Adrenal gland (tissue), 12 donors: ENCODE data around the gene ANKRD28. TPM values are rescaled to one million over a fixed set of nuclear protein-coding genes. Genes with fewer than 3 reads are reported as not detected.

ENCODE experiments used
- DNase-seq, 7 donors: peaks; one replicate each; pipeline ENCODE4 v3.0.0-alpha.2; 2019 to 2020
- H3K27ac ChIP-seq, 5 donors: fragments of 200-600 bp; sonication (generic) in 4 of 5; 1 replicate in 3 of 5; 2 replicates in 2 of 5; pipeline versions ENCODE4 v1.5.1 to v1.8.0; 2016 to 2020; ENCODE audit warnings: mild to moderate bottlenecking in 1 of 5
- H3K27me3 ChIP-seq: fragments of 200-600 bp; 2 replicates; pipeline ENCODE4 v1.8.0; 2021
- H3K36me3 ChIP-seq, 2 donors: fragments of 200-600 bp; replicated peaks in 1 of 2; 1 replicate in 1 of 2; 2 replicates in 1 of 2; pipeline versions ENCODE4 v1.5.1 to v1.8.0; 2018 to 2022
- H3K4me1 ChIP-seq, 2 donors: fragments of 200-600 bp; replicated peaks in 1 of 2; 1 replicate in 1 of 2; 2 replicates in 1 of 2; pipeline versions ENCODE4 v1.5.1 to v1.8.0; 2018 to 2021
- H3K4me3 ChIP-seq, 4 donors: fragments of 200-600 bp; sonication (generic) in 3 of 4; one replicate each; pipeline ENCODE4 v1.5.1; 2016 to 2018
- H3K9me3 ChIP-seq, 3 donors: fragments of 200-600 bp; sonication (generic) in 1 of 3; replicated peaks in 1 of 3; 1 replicate in 2 of 3; 2 replicates in 1 of 3; pipeline versions ENCODE4 v1.5.1 to v1.8.0; 2016 to 2021
- POLR2A ChIP-seq, 2 donors: fragments of 450-650 bp; IDR thresholded peaks; one replicate each; pipeline ENCODE4 v1.6.1; 2017; ENCODE audit warnings: antibody characterized with exemption in 2 of 2, mild to moderate bottlenecking in 2 of 2, moderate library complexity in 1 of 2
- WGBS, 4 donors: extraction: QIAGEN DNeasy Blood & Tissue Kit in 2 of 4; methylation state at CpG; one replicate each; pipeline versions ENCODE4 v1.1.5 to v1.1.7; 2013 to 2017; 5-methylcytosine and 5-hydroxymethylcytosine counted together
- intact Hi-C, 2 donors: fragments of 100-400 bp; cut with DNase I; formaldehyde crosslinking; loops; one replicate each; pipeline versions ENCODE4 v1.14.1 to v1.15.0; 2022 to 2023
- polyA plus RNA-seq, 3 donors: library from polyadenylated mRNA; stranded (reverse); fragments of 200-250 nt in 2 of 3; fragments of 350-450 nt in 1 of 3; fragmentation: Illumina TruSeq in 1 of 3; extraction: RNeasy Lipid Tissue Mini Kit (QIAGEN cat#74804) in 1 of 3; gene quantifications; one replicate each; pipeline ENCODE4 v1.2.3, GENCODE V29; 2013 to 2014
- total RNA-seq, 9 donors: library from RNA; depleted of rRNA in 4 of 9; stranded (reverse); fragments of >200 nt in 4 of 9; fragments of 120-200 nt in 1 of 9; fragmentation: NEBNext Ultra II Directional in 1 of 9; extraction: Animal tissue kit (Norgen Biotek cat#: 25700) in 1 of 9; gene quantifications; one replicate each; pipeline versions ENCODE4 v1.1.0 to v1.2.4, GENCODE V29; 2013 to 2023
- TF ChIP-seq, protein P1 (sequence below), 6 experiments: fragments of 450-650 bp in 4 of 6; fragments of 200-600 bp in 2 of 6; sonication (generic) in 1 of 6; IDR thresholded peaks; 1 replicate in 5 of 6; 2 replicates in 1 of 6; pipeline versions ENCODE4 v1.5.1 to v1.8.0; 2016 to 2021; ENCODE audit warnings: antibody characterized with exemption in 6 of 6, mild to moderate bottlenecking in 2 of 6, moderate library complexity in 1 of 6
- donor health status: healthy with polysubstance abuse.
- donor health status: Bipolar disorder and iron deficiency.
- donor health status: DM: yes; HTN: yes; CAD: no.
- donor health status: DM: no; HTN: no; CAD: no.
- donor health status: DM: no; HTN: no; CAD: no.
- donor health status: DM: yes; HTN: yes; CAD: no.

Gene ANKRD28
- total and polyA plus RNA-seq, 12 donors, result 11.0 to 71.7 (median 34.5) TPM

DNA sequence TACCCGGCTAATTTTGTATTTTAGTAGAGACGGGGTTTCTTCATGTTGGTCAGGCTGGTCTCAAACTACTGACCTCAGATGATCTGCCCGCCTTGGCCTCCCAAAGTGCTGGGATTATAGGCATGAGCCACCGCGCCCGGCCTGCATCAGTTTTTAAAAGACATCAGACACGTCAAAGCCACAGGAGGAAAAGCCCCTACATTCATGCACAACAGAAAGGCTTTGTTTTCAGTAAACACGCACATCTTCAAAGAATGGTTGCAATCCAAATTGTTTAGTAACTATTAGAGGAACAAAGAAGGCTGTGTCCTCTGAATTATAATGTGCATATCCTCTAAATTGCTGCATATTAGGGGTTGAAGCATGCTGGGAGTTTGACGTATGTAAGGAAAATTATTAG is 142.9 kb downstream of the ANKRD28 start:
- no peak for DNase-seq
- Histone ChIP-seq H3K36me3 (no peaks in the 10 kb centered on the region), H3K9me3 (no peaks in the 10 kb centered on the region), H3K4me1 (no peaks in the 10 kb centered on the region), H3K27me3 (no peaks in the 10 kb centered on the region), H3K27ac (no peak overlapping the region), H3K4me3 (no peak overlapping the region)
- WGBS, 4 donors, result 91 to 95% (median 94%) methylated on average over 9 of the region's 9 CpGs
- TF ChIP-seq POLR2A (IDR thresholded peaks at IDR 0.05), result no peak
- TF ChIP-seq, protein P1, sequence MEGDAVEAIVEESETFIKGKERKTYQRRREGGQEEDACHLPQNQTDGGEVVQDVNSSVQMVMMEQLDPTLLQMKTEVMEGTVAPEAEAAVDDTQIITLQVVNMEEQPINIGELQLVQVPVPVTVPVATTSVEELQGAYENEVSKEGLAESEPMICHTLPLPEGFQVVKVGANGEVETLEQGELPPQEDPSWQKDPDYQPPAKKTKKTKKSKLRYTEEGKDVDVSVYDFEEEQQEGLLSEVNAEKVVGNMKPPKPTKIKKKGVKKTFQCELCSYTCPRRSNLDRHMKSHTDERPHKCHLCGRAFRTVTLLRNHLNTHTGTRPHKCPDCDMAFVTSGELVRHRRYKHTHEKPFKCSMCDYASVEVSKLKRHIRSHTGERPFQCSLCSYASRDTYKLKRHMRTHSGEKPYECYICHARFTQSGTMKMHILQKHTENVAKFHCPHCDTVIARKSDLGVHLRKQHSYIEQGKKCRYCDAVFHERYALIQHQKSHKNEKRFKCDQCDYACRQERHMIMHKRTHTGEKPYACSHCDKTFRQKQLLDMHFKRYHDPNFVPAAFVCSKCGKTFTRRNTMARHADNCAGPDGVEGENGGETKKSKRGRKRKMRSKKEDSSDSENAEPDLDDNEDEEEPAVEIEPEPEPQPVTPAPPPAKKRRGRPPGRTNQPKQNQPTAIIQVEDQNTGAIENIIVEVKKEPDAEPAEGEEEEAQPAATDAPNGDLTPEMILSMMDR (IDR thresholded peaks at IDR 0.05), result no peak
- intact Hi-C loops, result no loop called here

DNA sequence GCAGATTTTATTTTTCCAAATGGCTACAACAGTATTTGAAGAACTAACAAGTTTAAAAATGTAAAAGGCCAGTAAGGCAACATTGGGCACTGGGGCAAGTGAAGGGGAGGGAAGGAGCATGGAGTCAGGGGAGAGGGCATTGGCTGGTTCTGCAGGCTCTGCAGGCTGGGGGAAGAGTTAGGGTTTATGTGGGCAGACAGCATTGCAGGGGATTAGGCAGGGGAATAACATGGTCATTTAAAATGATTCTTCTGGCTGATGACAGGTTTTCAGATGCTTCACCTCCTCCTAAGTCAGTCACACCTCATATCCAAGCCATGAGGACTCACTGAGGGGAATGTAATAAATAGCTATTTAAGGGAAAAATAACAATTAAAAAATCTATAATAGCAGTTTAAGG is 143.7 kb downstream of the ANKRD28 start:
- Histone ChIP-seq H3K36me3 (no peaks in the 10 kb centered on the region), H3K4me1 (no peaks in the 10 kb centered on the region), H3K9me3 (no peaks in the 10 kb centered on the region), H3K4me3 (no peak overlapping the region), H3K27me3 (no peaks in the 10 kb centered on the region), H3K27ac (no peak overlapping the region)
- TF ChIP-seq, protein P1 (IDR thresholded peaks at IDR 0.05), result no peak
- TF ChIP-seq POLR2A (IDR thresholded peaks at IDR 0.05), result no peak
- DNase-seq, result no peak
- intact Hi-C loops, result no loop called here

DNA sequence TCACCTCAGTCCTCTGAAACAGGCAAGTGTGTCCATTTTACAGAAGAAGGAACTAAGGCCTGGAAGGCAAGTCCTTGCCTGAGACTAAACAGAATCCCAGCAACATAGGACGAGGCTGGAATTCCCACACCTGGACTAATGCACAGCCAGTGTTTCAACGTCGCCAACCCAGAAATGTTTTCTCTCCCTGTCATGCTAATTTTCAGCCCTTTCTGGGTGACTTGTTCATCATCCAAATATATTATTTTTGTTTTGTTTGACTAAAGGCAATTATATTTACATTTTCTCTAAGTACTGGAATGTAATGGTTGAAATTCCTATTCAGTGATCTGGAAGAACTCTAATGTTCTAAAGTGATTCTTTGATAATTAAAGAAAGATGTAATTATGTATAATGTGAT is 144.5 kb downstream of the ANKRD28 start:
- peaks cover 0 to 3% of the 10 kb centered on the region in 2 donors for H3K4me1 ChIP-seq
- DNase-seq, result no peak
- no peak overlapping the region for H3K27ac ChIP-seq
- no peaks in the 10 kb centered on the region for H3K36me3 ChIP-seq
- 93 to 100% (median 96%) methylated on average over 3 of the region's 3 CpGs for WGBS, 4 donors
- TF ChIP-seq, protein P1 (IDR thresholded peaks at IDR 0.05), result no peak
- no peak for TF ChIP-seq POLR2A (IDR thresholded peaks at IDR 0.05)
- intact Hi-C loops, result no loop called here
- H3K9me3 ChIP-seq, result no peaks in the 10 kb centered on the region
- no peak overlapping the region for H3K4me3 ChIP-seq
- H3K27me3 ChIP-seq, result no peaks in the 10 kb centered on the region

DNA sequence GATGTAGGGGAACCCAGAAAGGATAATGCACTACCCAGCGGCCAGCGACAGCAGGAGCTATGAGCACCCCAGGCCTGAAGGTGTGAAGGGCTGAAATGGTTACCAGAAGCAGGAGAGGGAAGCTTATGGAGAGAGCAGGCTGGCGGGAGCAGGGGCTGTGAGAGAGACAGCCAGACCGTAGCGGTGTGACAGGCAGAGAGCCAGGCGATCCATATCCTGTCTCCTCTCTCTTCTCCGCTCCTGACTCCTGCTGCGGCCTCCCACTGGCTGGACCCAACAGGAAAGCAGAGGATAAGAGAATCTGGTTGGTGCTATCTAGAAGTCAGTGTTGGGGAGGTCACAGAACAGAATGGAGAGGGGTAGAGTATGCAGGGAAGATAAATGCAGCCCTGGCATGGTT is 146.4 kb downstream of the ANKRD28 start:
- Histone ChIP-seq H3K36me3 (no peaks in the 10 kb centered on the region), H3K27ac (no peak overlapping the region), H3K9me3 (no peaks in the 10 kb centered on the region), H3K4me1 (peaks cover 18 to 19% of the 10 kb centered on the region in 2 donors), H3K4me3 (no peak overlapping the region), H3K27me3 (no peaks in the 10 kb centered on the region)
- DNase-seq, result no peak
- TF ChIP-seq, protein P1 (IDR thresholded peaks at IDR 0.05), result no peak
- no peak for TF ChIP-seq POLR2A (IDR thresholded peaks at IDR 0.05)
- 62 to 88% (median 81%) methylated on average over 8 of the region's 8 CpGs for whole genome bisulfite sequencing, 4 donors
- intact Hi-C loops, result no loop called here
